Smooth muscle cell of the brain vasculature (primary cell): ENCODE data around the gene SH3PXD2B.
"Not testable (repeated sequence)": the region's sequence is repeated elsewhere in the genome, so short reads cannot be mapped to it uniquely, and the experiment has no call there.

Experiments
- DNase-seq: peaks from one replicate; pipeline ENCODE4 v3.0.0-alpha.2; 2012; ENCODE audit warnings: low read depth, low spot score

SH3PXD2B gene

GRCh38 chr5:172370648-172371545 is 83.4 kb downstream of the SH3PXD2B start:
- DNase-seq, result no peak

- no peak for DNase-seq
These were observed 84.1 kb downstream of the SH3PXD2B start for GRCh38 chr5:172370237-172370640.

DNA sequence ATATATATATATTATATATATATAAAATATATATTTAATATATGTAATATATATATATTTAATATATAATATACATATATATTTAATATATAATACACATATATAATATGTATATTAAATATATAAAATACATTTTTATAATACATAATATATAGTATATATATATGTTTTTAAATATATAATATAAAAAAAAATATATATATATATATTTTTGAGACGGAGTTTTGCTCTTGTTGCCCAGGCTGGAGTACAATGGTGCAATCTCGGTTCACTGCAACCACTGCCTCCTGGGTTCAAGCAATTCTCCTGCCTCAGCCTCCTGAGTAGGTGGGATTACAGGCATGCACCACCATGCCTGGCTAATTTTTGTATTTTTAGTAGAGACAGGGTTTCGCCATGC is 85.6 kb downstream of the SH3PXD2B start:
- DNase-seq, result not testable (repeated sequence)

GRCh38 chr5:172365948-172366608 is 88.2 kb downstream of the SH3PXD2B start:
- DNase-seq, result no peak

- DNase-seq, result no peak
These were observed 89.6 kb downstream of the SH3PXD2B start for GRCh38 chr5:172364773-172365172.

DNA sequence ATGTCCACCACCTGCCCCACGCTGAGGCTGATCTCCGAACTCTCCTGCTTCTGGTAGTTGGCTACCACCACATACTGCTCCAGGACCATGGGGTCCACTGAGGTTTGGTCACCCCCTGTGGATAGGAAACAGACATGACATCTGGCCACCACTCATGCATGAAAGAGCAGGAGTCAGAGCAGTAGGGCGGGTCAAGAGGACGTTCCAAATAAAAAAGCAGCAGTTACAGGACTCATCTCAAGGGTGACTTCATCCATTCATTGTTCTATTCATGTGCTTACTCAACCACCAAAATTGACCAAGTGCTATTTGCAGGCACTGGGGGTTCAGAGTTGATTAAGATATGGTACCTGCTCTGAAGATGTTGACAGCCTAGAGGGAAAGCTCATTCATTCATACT is 91.6 kb downstream of the SH3PXD2B start:
- no peak for DNase-seq

DNA sequence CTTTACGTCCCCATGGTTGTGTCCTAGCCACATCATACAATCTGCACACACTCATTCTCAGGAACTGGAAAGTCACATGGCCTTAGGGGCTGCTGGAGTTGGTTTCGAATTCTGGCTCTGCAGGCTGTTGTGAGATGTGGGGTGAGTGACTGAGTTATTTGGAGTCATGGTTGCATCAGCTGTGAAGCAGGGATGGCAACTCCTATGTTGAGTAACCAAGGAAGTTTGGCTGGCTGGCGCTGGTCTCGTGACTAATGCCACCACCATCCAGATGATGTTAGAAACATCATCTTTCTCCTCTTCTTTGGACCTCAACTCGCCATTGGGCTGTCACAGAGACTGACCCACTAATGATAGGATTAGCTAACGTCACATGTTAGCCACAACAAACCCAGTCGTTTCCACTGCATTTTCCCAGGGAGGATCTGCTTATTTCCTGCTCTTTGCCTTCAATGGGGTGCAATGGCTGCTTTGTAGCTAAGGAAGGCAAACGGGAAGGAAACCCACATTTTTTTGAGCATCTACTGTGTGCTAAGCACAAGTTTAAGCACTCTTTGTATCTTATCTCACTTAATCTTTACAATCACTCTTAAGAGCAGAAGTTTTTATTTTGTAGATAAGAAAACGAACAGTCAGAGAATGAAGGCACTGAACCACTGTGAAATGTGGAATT is 92.6 kb downstream of the SH3PXD2B start:
- no peak for DNase-seq

DNA sequence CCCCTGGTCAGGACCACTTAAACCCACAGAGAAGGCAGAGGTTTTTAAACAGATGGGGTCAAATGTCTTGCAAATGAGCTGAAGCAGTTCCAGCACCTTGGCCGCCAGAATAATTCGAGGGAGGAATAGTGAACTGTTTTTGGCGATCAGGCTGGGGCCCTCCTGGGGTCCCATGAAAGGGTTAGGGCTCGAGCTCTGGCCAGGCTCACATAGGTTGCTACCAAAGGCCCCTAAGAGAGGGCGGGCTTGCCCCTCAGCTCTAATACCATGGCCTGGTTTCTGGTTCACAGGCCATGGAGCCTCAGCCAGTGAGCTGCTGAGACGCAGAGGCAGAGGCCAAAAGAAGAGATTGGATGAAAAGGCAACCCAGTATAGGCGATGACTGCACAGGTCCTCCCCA is 96.0 kb downstream of the SH3PXD2B start:
- no peak for DNase-seq

DNA sequence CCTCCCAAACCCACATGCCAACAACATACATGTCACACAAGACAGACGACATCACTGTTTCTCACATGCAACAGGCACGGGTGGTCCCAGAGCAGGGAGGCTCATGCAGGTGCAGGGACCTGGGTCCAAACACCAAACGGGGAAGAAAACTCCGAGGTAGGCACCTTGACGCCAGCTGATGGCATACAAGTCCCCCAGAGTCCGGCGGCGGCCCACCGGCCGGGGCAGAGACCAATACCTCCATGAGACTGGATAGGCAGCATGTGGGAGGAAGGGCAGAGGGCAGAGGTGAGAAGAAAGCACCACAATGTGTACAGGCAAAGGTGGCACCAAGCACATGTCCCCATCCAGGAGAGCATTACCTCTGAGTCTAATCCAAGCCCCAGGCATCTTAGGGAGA is 97.8 kb downstream of the SH3PXD2B start:
- no peak for DNase-seq

DNA sequence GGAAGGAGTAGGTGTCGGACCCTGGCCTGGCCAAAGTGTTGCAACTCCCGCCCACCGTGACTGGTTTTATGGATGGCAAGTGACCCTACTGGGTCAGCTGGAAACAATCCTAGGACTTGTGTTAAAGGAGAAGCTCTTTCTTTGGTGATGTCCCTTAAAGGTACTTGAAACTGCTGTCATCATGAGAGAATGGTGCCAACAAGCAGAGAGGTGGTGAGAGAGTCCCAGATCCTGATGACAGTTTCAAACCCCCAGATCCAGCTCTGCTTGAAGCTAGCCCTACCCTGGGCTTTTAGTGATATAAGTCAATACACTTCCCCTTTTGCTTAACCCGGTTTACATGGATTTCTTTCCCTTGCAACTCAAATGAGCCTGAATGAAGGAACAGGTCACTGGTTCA is 98.3 kb downstream of the SH3PXD2B start:
- no peak for DNase-seq

DNA sequence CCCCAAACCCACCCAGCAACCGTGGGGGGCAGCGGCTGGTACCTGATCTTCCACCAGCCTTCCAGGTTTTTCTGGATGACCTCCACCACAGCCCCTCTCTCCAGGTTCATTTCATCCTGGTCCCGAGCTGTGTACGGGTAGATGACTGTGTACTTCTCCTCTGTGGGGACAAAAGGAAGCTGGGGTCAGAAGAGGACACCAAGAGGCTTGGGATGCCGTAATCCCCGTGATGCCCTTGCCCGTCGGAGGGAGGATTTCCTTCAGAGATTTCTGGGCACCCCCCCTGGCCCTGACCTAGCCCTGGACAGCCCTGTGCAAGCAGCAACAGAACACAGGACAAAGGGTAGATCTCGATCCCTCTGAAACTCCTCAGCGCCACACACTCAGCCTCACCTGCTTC is 100.5 kb downstream of the SH3PXD2B start:
- no peak for DNase-seq

- no peak for DNase-seq
These were observed 101.0 kb downstream of the SH3PXD2B start for GRCh38 chr5:172353271-172353812.

DNA sequence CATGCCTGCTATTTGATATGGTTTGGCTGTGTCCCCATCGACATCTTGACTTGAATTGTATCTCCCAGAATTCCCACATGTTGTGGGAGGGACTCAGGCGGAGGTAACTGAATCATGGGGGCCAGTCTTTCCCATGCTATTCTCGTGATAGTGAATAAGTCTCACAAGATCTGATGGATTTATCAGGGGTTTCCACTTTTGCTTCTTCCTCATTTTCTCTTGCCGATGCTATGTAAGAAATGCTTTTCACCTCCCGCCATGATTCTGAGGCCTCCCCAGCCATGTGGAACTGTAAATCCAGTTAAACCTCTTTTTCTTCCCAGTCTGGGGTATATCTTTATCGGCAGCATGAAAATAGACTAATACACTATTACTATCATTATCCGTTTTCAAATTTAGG is 101.8 kb downstream of the SH3PXD2B start:
- DNase-seq, result not testable (repeated sequence)

DNA sequence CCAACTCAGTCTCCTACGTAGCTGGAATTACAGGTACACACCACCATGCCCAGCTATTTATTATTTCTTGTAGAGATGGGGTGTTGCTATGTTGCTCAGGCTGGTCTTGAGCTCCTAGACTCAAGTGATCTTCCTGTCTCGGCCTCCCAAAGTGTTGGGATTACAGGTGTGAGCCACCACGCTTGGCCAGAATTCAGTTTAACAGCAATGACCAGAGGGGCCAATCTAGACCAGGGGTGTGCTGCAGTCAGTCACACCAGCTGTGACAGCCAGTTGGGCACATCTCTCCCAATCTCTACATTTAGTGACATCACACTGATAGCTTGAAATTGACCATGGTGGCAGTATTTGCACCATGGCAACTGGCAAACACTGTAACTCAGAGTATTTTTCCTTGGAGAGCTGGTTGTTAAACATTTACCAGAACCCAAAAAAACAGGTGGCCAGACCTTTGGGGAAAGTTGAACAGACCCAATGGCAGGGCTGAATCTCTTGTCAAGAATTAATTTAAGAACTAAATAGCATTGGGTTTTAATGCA is 103.0 kb downstream of the SH3PXD2B start:
- DNase-seq, result no peak

- DNase-seq, result no peak
These were observed 103.8 kb downstream of the SH3PXD2B start for GRCh38 chr5:172350212-172351181.

DNA sequence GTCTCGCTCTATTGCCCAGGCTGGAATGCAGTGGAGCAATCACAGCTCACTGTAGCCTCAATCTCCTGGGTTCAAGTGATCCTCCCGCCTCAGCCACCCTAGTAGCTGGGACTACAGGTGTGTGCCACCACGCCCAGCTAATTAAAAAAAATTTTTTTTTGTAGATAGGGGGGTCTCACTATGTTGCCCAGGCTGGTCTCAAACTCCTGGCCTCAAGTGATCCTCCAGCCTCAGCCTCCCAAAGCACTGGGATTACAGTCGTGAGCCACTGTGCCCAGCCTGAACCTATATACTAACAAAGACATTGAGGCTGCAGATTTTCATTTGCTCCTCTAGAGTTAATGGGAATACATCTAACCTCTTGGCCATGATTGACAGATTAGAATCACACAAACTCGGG is 105.6 kb downstream of the SH3PXD2B start:
- not testable (repeated sequence) for DNase-seq

GRCh38 chr5:172348084-172348483 is 106.2 kb downstream of the SH3PXD2B start:
- DNase-seq, result no peak

DNA sequence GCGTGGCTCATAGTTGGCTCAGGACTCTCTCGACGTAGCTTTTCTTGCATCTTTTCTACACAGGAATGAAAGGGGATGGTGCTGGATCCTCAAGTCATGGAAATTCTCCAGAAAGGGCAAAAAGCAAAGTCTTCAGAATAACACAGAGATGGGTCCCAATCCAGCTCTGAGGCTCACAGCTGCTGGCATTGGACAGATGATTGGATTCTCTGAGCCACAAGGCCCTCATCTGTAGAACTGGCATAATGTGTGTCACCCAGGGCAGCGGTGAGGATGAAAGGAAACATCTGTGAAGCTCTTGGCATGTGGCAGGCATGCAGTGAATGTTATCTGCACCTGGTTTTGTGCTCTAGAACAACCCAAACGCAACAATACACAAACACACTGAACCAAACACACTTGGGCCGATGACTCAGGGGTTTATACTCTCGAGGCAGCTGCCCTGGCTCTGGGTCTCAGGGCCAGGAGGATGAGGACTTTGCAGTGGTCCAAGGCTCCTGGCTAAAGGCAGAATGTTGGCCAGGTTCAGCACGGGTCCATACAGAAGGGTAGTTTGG is 106.8 kb downstream of the SH3PXD2B start:
- DNase-seq, result no peak

- DNase-seq, result no peak
These were observed 108.4 kb downstream of the SH3PXD2B start for GRCh38 chr5:172345881-172346280.

GRCh38 chr5:172344855-172345409 is 109.4 kb downstream of the SH3PXD2B start:
- no peak for DNase-seq
